ENCODE measurements around the gene CLUH. TPM values are rescaled to one million over a fixed set of nuclear protein-coding genes. Genes with fewer than 3 reads are reported as not detected.

CLUH gene
- polyA plus RNA-seq, 1 donor (not counting 4 experiments of a cell fraction or from before 2014, with no cell fraction given) = 24.0 TPM

DNA sequence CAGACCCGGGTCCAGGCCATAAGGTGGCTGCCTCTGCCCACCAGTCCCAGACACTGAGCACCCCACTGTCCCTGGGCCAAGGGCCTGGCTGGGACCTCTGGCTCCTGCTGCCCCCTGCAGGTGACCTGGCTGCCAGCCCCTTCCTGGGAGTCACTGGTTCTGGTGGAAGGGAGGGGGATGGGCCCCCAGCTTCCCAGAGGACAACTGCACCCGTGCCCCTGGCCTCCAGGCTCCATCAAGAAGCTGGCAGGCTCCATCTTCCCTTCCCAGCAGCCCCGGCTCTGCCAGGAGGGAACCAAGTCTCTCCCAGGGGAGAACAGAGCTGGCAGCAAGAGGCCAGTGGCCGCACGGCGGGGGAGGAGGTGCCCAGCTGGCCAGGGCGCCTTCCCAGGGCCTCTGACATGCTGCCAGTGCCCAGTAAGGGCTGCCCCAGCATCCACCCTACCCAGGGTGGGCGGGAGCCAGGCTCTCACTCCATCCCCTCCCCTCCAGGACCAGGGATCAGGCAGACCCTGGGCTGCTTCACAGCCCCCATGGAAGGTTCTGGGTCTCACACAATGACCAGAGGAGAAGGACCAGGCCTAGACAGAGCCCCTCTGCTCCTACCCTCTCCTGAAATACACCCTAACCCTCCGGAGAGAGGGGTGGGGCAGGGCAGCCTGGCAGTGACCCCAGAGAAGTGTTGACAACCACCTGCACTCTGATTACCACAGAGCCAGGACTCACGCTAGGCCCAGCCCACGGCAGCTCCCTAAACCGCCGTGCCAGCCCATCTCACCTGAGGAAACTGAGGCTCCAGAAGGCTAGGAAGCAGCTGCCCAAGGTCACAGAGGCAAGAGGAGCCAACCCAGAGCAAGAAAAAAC is 3.6 kb downstream of the CLUH start:
- DNase-seq (ENCODE audit: low read depth, low spot score) (no peak), FAIRE-seq (no peak)
- Histone ChIP-seq H3K4me1 (ENCODE audit: control insufficient read depth, extremely low read depth, insufficient read depth, low read length) (peaks cover 44% of the 10 kb centered on the region), H3K4me3 (ENCODE audit: control insufficient read depth in 2 of 3, extremely low read depth in 1 of 3, insufficient read depth in 2 of 3, low read depth in 1 of 3, low read length in 3 of 3) (peak overlapping the region in 1 of 3 experiments; percentile 14), H3K79me2 (ENCODE audit: control insufficient read depth, insufficient read depth, low read length) (peaks cover 90% of the 10 kb centered on the region), H3K9ac (ENCODE audit: control insufficient read depth, extremely low read depth, insufficient read depth, low read length) (peak overlapping the region; percentile 78), H3K9me1 (ENCODE audit: control insufficient read depth, extremely low read depth, insufficient read depth, low read length) (peaks cover 2% of the 10 kb centered on the region), H4K20me1 (ENCODE audit: control insufficient read depth, extremely low read depth, insufficient read depth, low read length) (peaks cover 50% of the 10 kb centered on the region), H3K36me3 (ENCODE audit: control insufficient read depth in 2 of 2, extremely low read depth in 1 of 2, insufficient read depth in 2 of 2, low read length in 2 of 2) (peaks cover 10 to 16% of the 10 kb centered on the region in 2 experiments), H2AFZ (ENCODE audit: control insufficient read depth, low read length) (no peak overlapping the region), H3K27me3 (ENCODE audit: control insufficient read depth, extremely low read depth, insufficient read depth, low read length) (no peaks in the 10 kb centered on the region), H3K4me2 (ENCODE audit: control insufficient read depth, extremely low read depth, insufficient read depth, low read depth, low read length) (peak overlapping the region; percentile 83), H3K27ac (ENCODE audit: control insufficient read depth, insufficient read depth, low read length) (peak overlapping the region; percentile 20), H3K9me3 (ENCODE audit: control insufficient read depth, low read depth, low read length) (no peaks in the 10 kb centered on the region)
- no peak for TF ChIP-seq EZH2 (IDR thresholded peaks at IDR 0.05; ENCODE audit: low read length)
- TF ChIP-seq, protein P1, sequence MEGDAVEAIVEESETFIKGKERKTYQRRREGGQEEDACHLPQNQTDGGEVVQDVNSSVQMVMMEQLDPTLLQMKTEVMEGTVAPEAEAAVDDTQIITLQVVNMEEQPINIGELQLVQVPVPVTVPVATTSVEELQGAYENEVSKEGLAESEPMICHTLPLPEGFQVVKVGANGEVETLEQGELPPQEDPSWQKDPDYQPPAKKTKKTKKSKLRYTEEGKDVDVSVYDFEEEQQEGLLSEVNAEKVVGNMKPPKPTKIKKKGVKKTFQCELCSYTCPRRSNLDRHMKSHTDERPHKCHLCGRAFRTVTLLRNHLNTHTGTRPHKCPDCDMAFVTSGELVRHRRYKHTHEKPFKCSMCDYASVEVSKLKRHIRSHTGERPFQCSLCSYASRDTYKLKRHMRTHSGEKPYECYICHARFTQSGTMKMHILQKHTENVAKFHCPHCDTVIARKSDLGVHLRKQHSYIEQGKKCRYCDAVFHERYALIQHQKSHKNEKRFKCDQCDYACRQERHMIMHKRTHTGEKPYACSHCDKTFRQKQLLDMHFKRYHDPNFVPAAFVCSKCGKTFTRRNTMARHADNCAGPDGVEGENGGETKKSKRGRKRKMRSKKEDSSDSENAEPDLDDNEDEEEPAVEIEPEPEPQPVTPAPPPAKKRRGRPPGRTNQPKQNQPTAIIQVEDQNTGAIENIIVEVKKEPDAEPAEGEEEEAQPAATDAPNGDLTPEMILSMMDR (optimal IDR thresholded peaks at IDR 0.05 in 1 of 3, IDR thresholded peaks at IDR 0.05 in 1 of 3, conservative IDR thresholded peaks at IDR 0.05 in 1 of 3; ENCODE audit: extremely low read depth in 1 of 3, insufficient read depth in 2 of 3, low read length in 3 of 3) = peak; percentile 44 to 57 (median 44)
- dilution Hi-C loops (cut with MboI; ENCODE audit: extremely low pct_ligation_motif_present, low sequenced_read_pairs) = no loop called here

DNA sequence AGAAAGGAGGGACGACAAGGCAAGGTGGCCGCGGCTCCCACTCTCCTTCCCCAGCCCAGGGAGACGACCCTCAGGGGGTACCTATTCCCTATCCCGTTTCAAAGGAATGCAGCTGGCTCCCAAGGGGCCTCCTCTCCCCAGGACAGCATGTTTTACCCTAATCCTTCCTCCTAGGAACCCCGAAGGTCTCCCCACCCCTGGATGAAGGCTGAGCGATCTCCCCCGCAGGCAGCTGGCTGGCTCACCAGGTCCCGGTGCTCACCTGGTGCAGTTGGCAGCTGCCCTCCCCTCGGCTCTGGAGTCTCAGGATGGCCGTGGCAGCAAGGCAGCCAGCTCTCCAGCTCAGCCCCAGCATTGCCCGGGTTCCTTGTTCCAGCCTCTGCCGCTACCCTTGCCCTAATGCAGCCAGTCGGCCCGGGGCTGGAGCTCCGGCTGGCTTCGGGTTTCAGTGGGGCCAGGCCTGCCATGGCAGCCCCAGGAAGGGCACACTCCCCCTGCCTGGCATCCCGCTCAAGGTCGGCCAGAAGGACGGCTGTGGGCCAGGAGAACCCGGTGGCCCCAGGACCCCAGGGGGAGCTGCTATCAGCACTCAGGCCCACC is 4.6 kb downstream of the CLUH start:
- H3K9me1 ChIP-seq (ENCODE audit: control insufficient read depth, extremely low read depth, insufficient read depth, low read length) = peaks cover 2% of the 10 kb centered on the region
- H3K4me3 ChIP-seq (ENCODE audit: control insufficient read depth in 2 of 3, extremely low read depth in 1 of 3, insufficient read depth in 2 of 3, low read depth in 1 of 3, low read length in 3 of 3) = no peak overlapping the region
- DNase-seq (ENCODE audit: low read depth, low spot score) (no peak), FAIRE-seq (no peak)
- peak overlapping the region; percentile 8 for H3K27ac ChIP-seq (ENCODE audit: control insufficient read depth, insufficient read depth, low read length)
- H3K36me3 ChIP-seq (ENCODE audit: control insufficient read depth in 2 of 2, extremely low read depth in 1 of 2, insufficient read depth in 2 of 2, low read length in 2 of 2) = peaks cover 14 to 23% of the 10 kb centered on the region in 2 experiments
- dilution Hi-C loops (cut with MboI; ENCODE audit: extremely low pct_ligation_motif_present, low sequenced_read_pairs) = no loop called here
- H2AFZ ChIP-seq (ENCODE audit: control insufficient read depth, low read length) = no peak overlapping the region
- H4K20me1 ChIP-seq (ENCODE audit: control insufficient read depth, extremely low read depth, insufficient read depth, low read length) = peaks cover 50% of the 10 kb centered on the region
- H3K79me2 ChIP-seq (ENCODE audit: control insufficient read depth, insufficient read depth, low read length) = peaks cover 86% of the 10 kb centered on the region
- H3K4me2 ChIP-seq (ENCODE audit: control insufficient read depth, extremely low read depth, insufficient read depth, low read depth, low read length) = peak overlapping the region; percentile 32
- H3K9ac ChIP-seq (ENCODE audit: control insufficient read depth, extremely low read depth, insufficient read depth, low read length) = peak overlapping the region; percentile 22
- H3K27me3 ChIP-seq (ENCODE audit: control insufficient read depth, extremely low read depth, insufficient read depth, low read length) = no peaks in the 10 kb centered on the region
- no peaks in the 10 kb centered on the region for H3K9me3 ChIP-seq (ENCODE audit: control insufficient read depth, low read depth, low read length)
- peaks cover 37% of the 10 kb centered on the region for H3K4me1 ChIP-seq (ENCODE audit: control insufficient read depth, extremely low read depth, insufficient read depth, low read length)
- no peak for TF ChIP-seq EZH2 (IDR thresholded peaks at IDR 0.05; ENCODE audit: low read length)
- TF ChIP-seq, protein P1 (optimal IDR thresholded peaks at IDR 0.05 in 1 of 3, IDR thresholded peaks at IDR 0.05 in 1 of 3, conservative IDR thresholded peaks at IDR 0.05 in 1 of 3; ENCODE audit: extremely low read depth in 1 of 3, insufficient read depth in 2 of 3, low read length in 3 of 3) = no peak

All from keratinocyte (primary cell).